GM19025 (cell line): ENCODE measurements around the gene ACSL5.
"Not testable (repeated sequence)": the region's sequence is repeated elsewhere in the genome, so short reads cannot be mapped to it uniquely, and the experiment has no call there.

Experiments used
- ATAC-seq: cut with Tn5 transposase; IDR thresholded peaks from one replicate; pipeline ENCODE4 v1.9.1; 2021; ENCODE audit warnings: mild to moderate bottlenecking, low read depth, moderate library complexity; ENCODE audit not compliant: unreplicated experiment

Gene ACSL5

GRCh38 chr10:112349521-112350085, 24.3 kb upstream of the ACSL5 start:
- ATAC-seq = no peak

DNA sequence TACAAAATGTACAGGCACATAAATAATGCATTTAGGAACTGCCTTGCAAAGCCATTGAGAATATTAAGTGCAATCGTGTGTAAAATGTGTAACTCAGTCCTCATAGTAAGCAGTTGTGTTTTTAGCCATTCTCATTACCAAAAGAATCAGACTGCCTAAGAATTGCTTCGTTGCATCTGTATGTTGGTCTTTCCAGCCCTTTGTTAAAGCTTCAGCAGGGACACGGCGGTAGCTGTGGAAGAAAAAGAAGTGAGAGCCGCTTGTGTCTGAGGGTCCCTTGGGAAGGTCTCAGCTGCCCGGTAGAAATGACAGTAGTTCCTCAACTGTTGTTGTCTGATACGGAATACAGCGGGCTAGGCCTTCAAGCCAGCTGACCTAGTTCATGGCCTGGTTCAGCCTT, 22.8 kb upstream of the ACSL5 start:
- ATAC-seq = no peak

GRCh38 chr10:112352044-112352443, 21.9 kb upstream of the ACSL5 start:
- no peak for ATAC-seq

DNA sequence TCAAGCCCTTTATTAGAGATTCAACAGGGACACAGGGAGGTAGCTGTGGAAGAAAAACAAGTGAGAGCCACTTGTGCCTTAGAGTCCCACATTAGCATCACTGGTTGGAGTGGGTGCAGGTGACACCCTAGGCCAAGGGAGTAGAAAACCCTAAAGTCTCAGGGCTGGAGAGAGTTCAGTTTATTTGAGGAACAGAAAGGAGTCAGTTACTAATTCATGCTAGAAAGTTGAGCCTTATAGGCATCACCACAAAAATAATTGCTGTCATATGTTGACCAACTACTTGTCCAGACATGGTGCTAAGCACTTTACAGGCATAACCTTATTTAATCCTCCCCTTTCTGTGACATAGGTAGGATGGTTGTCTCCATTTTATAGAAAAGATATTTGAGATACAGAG, 20.9 kb upstream of the ACSL5 start:
- ATAC-seq = no peak

DNA sequence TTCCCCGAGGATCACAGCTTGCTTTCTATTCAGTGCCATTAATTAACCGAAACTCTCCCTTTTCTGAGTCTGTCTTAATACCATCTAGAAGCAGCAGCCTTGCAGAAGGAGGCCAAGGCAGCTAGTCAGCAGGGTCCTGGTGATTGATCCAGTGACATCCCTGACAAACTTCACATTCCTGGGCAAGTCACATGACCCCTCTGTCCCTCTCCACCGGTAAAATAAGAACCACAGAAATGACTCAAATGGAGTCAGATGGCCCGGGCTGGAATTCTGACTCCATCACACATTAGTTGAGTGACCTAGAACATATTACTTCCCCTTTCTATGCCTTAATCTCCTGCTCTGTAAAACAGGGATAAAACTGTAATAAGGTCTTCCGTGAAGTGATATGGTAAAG, 17.2 kb upstream of the ACSL5 start:
- no peak for ATAC-seq

GRCh38 chr10:112359606-112360307, 14.2 kb upstream of the ACSL5 start:
- no peak for ATAC-seq

- ATAC-seq = no peak
Observed at GRCh38 chr10:112360308-112361270, 13.3 kb upstream of the ACSL5 start.

DNA sequence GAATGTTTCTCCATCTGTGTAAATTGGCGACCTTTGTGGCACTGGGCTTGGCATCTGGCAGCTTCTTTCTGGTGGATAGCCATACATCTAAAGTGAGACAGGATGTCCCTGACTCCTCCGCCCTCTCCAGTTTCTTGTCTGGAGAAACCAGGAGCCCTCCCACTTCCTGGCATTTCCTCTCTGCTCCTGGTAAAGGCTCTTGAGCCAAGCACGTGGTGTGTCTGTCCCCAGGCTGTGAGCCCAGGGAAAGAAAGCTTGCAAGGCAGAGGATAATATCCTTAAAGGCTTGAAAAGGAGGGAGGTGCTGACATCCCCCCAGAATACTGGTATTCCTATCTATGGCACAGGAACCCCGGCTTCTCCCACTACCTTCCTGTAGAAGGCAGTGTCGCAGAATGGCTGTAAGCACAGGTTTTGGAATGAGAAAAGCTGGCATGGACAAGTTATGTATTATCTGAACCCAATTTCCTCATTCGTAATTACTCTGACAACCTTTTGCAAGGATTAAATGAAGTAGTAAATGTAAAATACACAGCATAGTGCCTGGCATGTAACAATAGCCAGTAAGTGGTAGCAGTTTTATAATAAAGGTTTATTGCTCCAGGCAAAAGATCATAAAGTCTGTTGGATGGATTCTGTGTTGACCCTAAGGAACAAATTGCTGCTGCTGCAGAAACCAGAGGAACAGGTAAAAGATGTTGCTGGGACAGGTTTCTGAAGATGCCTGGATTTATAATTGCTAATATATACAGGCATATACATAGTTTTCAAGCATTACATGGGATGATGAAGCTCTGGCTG, 11.8 kb upstream of the ACSL5 start:
- ATAC-seq = no peak

- no peak for ATAC-seq
Observed at GRCh38 chr10:112362833-112363232, 11.1 kb upstream of the ACSL5 start.

- ATAC-seq = no peak
Observed at GRCh38 chr10:112363696-112364688, 9.9 kb upstream of the ACSL5 start.

GRCh38 chr10:112365014-112365432, 8.9 kb upstream of the ACSL5 start:
- no peak for ATAC-seq

DNA sequence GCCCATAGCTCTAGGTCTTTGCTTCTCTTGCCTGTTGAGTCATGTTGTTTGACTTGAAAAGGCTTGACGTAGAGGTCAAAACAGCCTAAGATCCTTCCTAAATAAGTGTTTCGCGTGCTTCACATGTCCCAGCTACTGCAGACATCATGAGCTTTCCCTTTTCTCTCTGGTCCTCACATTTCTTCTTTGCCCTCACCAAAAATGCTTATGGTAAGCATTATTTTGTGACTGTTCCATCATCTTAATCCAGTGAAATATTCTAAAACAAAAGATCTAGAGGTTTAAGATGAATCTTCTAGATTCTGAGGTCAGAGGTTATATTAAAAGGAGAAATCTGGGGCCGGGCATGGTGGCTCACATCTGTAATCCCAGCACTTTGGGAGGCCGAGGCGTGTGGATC, 8.5 kb upstream of the ACSL5 start:
- ATAC-seq = no peak

- no peak for ATAC-seq
Observed at GRCh38 chr10:112366992-112367391, 6.9 kb upstream of the ACSL5 start.

DNA sequence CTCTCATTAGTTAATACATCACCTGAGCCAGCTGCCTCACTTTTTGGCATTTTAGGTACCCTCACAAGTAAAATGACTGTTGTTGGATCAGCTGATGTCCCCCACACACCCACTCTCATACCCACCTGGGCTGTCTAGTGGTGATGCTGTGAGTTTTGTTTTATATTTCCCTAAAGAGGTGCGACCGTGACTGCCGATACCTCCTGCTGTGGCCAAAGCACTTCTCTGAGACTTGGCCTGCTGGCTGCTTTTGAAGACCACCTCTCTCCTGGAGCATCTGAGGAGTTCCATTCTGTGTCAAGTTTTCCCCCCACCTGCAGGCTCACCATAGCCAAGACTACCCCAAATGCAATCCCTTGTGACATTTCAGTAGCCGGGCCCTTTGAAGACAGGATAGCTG, 6.4 kb upstream of the ACSL5 start:
- ATAC-seq = no peak

DNA sequence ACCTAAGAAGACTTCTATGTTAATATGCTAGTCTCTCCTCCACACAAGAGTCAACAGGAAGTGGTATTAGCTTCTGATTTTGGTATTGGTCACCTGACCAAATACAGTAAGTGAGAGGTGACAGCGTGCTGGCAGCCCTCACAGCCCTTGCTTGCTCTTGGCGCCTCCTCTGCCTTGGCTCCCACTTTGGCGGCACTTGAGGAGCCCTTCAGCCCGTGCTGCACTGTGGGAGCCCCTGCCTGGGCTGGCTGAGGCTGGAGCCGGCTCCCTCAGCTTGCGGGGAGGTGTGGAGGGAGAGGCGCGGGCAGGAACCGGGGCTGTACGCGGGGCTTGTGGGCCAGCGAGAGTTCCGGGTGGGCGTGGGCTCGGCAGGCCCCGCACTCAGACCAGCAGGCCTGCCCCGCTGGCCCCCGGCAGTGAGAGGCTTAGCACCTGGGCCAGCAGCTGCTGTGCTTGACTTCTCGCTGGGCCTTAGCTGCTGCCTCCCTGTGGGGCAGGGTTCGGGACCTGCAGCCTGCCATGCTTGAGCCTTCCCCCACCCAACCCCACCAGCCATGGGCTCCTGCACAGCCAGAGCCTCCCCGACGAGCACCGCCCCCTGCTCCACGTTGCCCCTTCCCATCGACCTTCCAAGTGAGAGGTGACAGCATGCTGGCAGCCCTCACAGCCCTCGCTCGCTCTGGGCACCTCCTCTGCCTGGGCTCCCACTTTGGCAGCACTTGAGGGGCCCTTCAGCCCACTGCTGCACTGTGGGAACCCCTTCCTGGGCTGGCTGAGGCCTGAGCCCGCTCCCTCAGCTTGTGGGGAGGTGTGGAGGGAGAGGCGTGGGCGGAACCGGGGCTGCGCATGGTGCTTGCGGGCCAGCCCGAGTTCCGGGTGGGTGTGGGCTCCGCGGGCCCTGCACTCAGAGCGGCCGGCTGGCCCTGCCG, 4.2 kb upstream of the ACSL5 start:
- ATAC-seq = peak; percentile 90

- ATAC-seq = no peak
Observed at GRCh38 chr10:112370424-112370819, 3.5 kb upstream of the ACSL5 start.

GRCh38 chr10:112371326-112371725, 2.6 kb upstream of the ACSL5 start:
- ATAC-seq = not testable (repeated sequence)

DNA sequence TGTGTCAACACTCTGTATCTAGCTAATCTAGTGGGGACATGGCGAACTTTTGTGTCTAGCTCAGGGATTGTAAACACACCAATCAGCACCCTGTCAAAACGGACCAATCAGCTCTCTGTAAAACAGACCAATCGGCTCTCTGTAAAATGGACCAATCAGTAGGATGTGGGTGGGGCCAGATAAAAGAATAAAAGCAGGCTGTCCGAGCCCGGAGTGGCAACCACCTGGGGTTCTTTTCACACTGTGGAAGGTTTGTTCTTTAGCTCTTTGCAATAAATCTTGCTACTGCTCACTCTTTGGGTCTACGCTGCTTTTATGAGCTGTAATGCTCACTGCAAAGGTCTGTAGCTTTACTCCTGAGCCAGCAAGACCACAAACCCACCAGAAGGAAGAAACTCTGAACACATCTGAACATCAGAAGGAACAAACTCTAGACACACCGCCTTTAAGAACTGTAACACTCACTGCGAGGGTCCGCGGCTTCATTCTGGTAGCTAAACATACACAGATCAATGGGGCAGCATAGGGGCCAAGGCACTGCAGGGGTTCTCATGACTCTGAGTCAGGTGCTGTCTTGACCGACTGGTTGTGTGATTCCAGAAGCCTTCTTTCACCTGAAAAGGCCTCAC, 1.6 kb upstream of the ACSL5 start:
- ATAC-seq = not testable (repeated sequence)
